ENCODE data around the gene GPR156.

- TF ChIP-seq, protein P1, sequence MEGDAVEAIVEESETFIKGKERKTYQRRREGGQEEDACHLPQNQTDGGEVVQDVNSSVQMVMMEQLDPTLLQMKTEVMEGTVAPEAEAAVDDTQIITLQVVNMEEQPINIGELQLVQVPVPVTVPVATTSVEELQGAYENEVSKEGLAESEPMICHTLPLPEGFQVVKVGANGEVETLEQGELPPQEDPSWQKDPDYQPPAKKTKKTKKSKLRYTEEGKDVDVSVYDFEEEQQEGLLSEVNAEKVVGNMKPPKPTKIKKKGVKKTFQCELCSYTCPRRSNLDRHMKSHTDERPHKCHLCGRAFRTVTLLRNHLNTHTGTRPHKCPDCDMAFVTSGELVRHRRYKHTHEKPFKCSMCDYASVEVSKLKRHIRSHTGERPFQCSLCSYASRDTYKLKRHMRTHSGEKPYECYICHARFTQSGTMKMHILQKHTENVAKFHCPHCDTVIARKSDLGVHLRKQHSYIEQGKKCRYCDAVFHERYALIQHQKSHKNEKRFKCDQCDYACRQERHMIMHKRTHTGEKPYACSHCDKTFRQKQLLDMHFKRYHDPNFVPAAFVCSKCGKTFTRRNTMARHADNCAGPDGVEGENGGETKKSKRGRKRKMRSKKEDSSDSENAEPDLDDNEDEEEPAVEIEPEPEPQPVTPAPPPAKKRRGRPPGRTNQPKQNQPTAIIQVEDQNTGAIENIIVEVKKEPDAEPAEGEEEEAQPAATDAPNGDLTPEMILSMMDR (IDR thresholded peaks at IDR 0.05; ENCODE audit: insufficient read depth, low read length, poor library complexity, severe bottlenecking) = no peak
- no peak for TF ChIP-seq EZH2phosphoT487 (conservative IDR thresholded peaks at IDR 0.05; ENCODE audit: low read length)
Observed at GRCh38 chr3:120177707-120178306, 107.2 kb downstream of the GPR156 start.
